Measurements from ENCODE around the gene ACSS2.

DNA sequence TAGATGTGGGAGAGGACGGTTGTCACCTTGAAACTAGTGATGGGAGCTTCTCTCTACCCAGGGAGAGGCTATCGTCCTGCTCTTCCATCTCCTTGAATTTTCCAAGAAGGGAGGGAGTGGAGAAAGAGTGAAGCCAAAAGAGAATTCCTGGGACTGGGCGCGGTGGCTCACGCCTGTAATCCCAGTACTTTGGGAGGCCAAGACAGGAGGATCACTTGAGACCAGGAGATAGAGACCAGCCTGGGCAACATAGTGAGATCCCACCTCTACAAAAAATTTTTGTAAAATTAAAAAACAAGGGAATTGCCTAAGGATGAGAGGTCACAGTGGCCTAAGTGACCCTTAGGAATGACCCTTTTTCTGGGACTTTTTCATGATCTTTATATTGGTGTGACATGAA is 88.1 kb downstream of the ACSS2 start:
- no peak for TF ChIP-seq POLR2A (IDR thresholded peaks at IDR 0.05)
- TF ChIP-seq, protein P1, sequence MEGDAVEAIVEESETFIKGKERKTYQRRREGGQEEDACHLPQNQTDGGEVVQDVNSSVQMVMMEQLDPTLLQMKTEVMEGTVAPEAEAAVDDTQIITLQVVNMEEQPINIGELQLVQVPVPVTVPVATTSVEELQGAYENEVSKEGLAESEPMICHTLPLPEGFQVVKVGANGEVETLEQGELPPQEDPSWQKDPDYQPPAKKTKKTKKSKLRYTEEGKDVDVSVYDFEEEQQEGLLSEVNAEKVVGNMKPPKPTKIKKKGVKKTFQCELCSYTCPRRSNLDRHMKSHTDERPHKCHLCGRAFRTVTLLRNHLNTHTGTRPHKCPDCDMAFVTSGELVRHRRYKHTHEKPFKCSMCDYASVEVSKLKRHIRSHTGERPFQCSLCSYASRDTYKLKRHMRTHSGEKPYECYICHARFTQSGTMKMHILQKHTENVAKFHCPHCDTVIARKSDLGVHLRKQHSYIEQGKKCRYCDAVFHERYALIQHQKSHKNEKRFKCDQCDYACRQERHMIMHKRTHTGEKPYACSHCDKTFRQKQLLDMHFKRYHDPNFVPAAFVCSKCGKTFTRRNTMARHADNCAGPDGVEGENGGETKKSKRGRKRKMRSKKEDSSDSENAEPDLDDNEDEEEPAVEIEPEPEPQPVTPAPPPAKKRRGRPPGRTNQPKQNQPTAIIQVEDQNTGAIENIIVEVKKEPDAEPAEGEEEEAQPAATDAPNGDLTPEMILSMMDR (IDR thresholded peaks at IDR 0.05) = no peak

All from lower leg skin (tissue), 3 donors.